Measurements from ENCODE around the gene MEGF6. TPM values are rescaled to one million over a fixed set of nuclear protein-coding genes. Genes with fewer than 3 reads are reported as not detected.

MEGF6 gene
- total RNA-seq, 1 experiment from 2014 or later: 32.4 TPM

- Mint-ChIP-seq H3K4me1 (ENCODE audit: low read depth, unreplicated experiment) (peaks cover 39% of the 10 kb centered on the region), H3K4me3 (ENCODE audit: low read depth, unreplicated experiment) (peak overlapping the region; percentile 59), H3K27ac (ENCODE audit: unreplicated experiment) (peak overlapping the region; percentile 78), H3K36me3 (ENCODE audit: insufficient read depth, unreplicated experiment) (peaks cover 25% of the 10 kb centered on the region), H3K9me3 (ENCODE audit: low read depth, unreplicated experiment) (no peaks in the 10 kb centered on the region), H3K27me3 (ENCODE audit: unreplicated experiment) (no peaks in the 10 kb centered on the region)
- no TSS peak for BruUV-seq (replicated peaks)
- CTCF ChIA-PET: interaction anchor here (1.0 kb wide), 1 partner anchor 8 kb away, joined by 4 read pairs; no protein-coding TSS in a partner anchor
- intact Hi-C loops (cut with micrococcal nuclease; ENCODE audit: unreplicated experiment): no loop called here
- DNase-seq: no peak
- TF ChIP-seq CTCF (IDR thresholded peaks at IDR 0.05; ENCODE audit: unreplicated experiment): no peak
Observed at GRCh38 chr1:3460672-3461131, 150.6 kb downstream of the MEGF6 start.

GRCh38 chr1:3459940-3460671, 151.2 kb downstream of the MEGF6 start:
- Mint-ChIP-seq H3K4me3 (ENCODE audit: low read depth, unreplicated experiment) (peak overlapping the region; percentile 59), H3K9me3 (ENCODE audit: low read depth, unreplicated experiment) (no peaks in the 10 kb centered on the region), H3K4me1 (ENCODE audit: low read depth, unreplicated experiment) (peaks cover 39% of the 10 kb centered on the region), H3K36me3 (ENCODE audit: insufficient read depth, unreplicated experiment) (peaks cover 30% of the 10 kb centered on the region), H3K27ac (ENCODE audit: unreplicated experiment) (peak overlapping the region; percentile 78), H3K27me3 (ENCODE audit: unreplicated experiment) (no peaks in the 10 kb centered on the region)
- DNase-seq: peak; percentile 77
- TF ChIP-seq CTCF (IDR thresholded peaks at IDR 0.05; ENCODE audit: unreplicated experiment): no peak
- BruUV-seq (replicated peaks): no TSS peak
- intact Hi-C loops (cut with micrococcal nuclease; ENCODE audit: unreplicated experiment): no loop called here
- CTCF ChIA-PET: no interaction called here

- intact Hi-C loops (cut with micrococcal nuclease; ENCODE audit: unreplicated experiment): no loop called here
- Mint-ChIP-seq H3K27me3 (ENCODE audit: unreplicated experiment) (no peaks in the 10 kb centered on the region), H3K4me3 (ENCODE audit: low read depth, unreplicated experiment) (peak overlapping the region; percentile 59), H3K27ac (ENCODE audit: unreplicated experiment) (peak overlapping the region; percentile 78), H3K4me1 (ENCODE audit: low read depth, unreplicated experiment) (peaks cover 39% of the 10 kb centered on the region), H3K36me3 (ENCODE audit: insufficient read depth, unreplicated experiment) (peaks cover 34% of the 10 kb centered on the region), H3K9me3 (ENCODE audit: low read depth, unreplicated experiment) (no peaks in the 10 kb centered on the region)
- BruUV-seq (replicated peaks): no TSS peak
- no peak for TF ChIP-seq CTCF (IDR thresholded peaks at IDR 0.05; ENCODE audit: unreplicated experiment)
- peak; percentile 53 for DNase-seq
- CTCF ChIA-PET: no interaction called here
Observed at GRCh38 chr1:3459051-3459908, 152.0 kb downstream of the MEGF6 start.

- Mint-ChIP-seq H3K9me3 (ENCODE audit: low read depth, unreplicated experiment) (no peaks in the 10 kb centered on the region), H3K27me3 (ENCODE audit: unreplicated experiment) (no peaks in the 10 kb centered on the region), H3K4me1 (ENCODE audit: low read depth, unreplicated experiment) (peaks cover 39% of the 10 kb centered on the region), H3K36me3 (ENCODE audit: insufficient read depth, unreplicated experiment) (peaks cover 37% of the 10 kb centered on the region), H3K4me3 (ENCODE audit: low read depth, unreplicated experiment) (peak overlapping the region; percentile 59), H3K27ac (ENCODE audit: unreplicated experiment) (peak overlapping the region; percentile 78)
- BruUV-seq (replicated peaks): no TSS peak
- TF ChIP-seq CTCF (IDR thresholded peaks at IDR 0.05; ENCODE audit: unreplicated experiment): no peak
- intact Hi-C loops (cut with micrococcal nuclease; ENCODE audit: unreplicated experiment): no loop called here
- DNase-seq: peak; percentile 19
- CTCF ChIA-PET: no interaction called here
Observed at GRCh38 chr1:3457910-3458883, 153.1 kb downstream of the MEGF6 start.

All from Calu3 (cell line).